ENCODE data around the gene ITGA4. TPM values are rescaled to one million over a fixed set of nuclear protein-coding genes. Genes with fewer than 3 reads are reported as not detected.

ITGA4 gene
- total RNA-seq, 1 experiment from 2014 or later, result 4.6 TPM

GRCh38 chr2:181467966-181468707 is 11.0 kb downstream of the ITGA4 start:
- TF ChIP-seq EZH2 (IDR thresholded peaks at IDR 0.05; ENCODE audit: borderline replicate concordance, low read depth, low read length, poor library complexity, severe bottlenecking) (no peak), CTCF (conservative IDR thresholded peaks at IDR 0.05; ENCODE audit: low read depth, low read length) (no peak)
- DNase-seq (ENCODE audit: low spot score), result no peak
- no TSS peak for BruUV-seq (replicated peaks)
- Histone ChIP-seq H3K27ac (ENCODE audit: low read depth, low read length, poor library complexity, severe bottlenecking) (no peak overlapping the region), H3K9me3 (ENCODE audit: low read depth, low read length, poor library complexity, severe bottlenecking) (no peaks in the 10 kb centered on the region), H3K4me3 (ENCODE audit: low read depth, low read length, poor library complexity, severe bottlenecking) (no peak overlapping the region), H3K4me1 (ENCODE audit: insufficient read depth, low read length, poor library complexity, severe bottlenecking) (peaks cover 8% of the 10 kb centered on the region), H3K27me3 (replicated peaks; ENCODE audit: insufficient read depth, low read depth, low read length, poor library complexity) (no peaks in the 10 kb centered on the region), H3K36me3 (ENCODE audit: insufficient read depth, low read length, poor library complexity, severe bottlenecking) (no peaks in the 10 kb centered on the region)
- ChIA-PET POLR2A (ENCODE audit: low non-redundant PET) (no interaction called here), CTCF (no interaction called here)
- intact Hi-C loops (cut with micrococcal nuclease; ENCODE audit: unreplicated experiment), result loop anchor here (2.0 to 10.0 kb wide), 3 partner anchors 363 to 1876 kb away; no protein-coding TSS in a partner anchor

GRCh38 chr2:181468811-181469210 is 11.6 kb downstream of the ITGA4 start:
- Histone ChIP-seq H3K9me3 (ENCODE audit: low read depth, low read length, poor library complexity, severe bottlenecking) (no peaks in the 10 kb centered on the region), H3K4me3 (ENCODE audit: low read depth, low read length, poor library complexity, severe bottlenecking) (no peak overlapping the region), H3K27me3 (replicated peaks; ENCODE audit: insufficient read depth, low read depth, low read length, poor library complexity) (no peaks in the 10 kb centered on the region), H3K27ac (ENCODE audit: low read depth, low read length, poor library complexity, severe bottlenecking) (no peak overlapping the region), H3K36me3 (ENCODE audit: insufficient read depth, low read length, poor library complexity, severe bottlenecking) (no peaks in the 10 kb centered on the region), H3K4me1 (ENCODE audit: insufficient read depth, low read length, poor library complexity, severe bottlenecking) (peaks cover 8% of the 10 kb centered on the region)
- ChIA-PET CTCF (no interaction called here), POLR2A (ENCODE audit: low non-redundant PET) (no interaction called here)
- no peak for TF ChIP-seq EZH2 (IDR thresholded peaks at IDR 0.05; ENCODE audit: borderline replicate concordance, low read depth, low read length, poor library complexity, severe bottlenecking)
- TF ChIP-seq CTCF (conservative IDR thresholded peaks at IDR 0.05; ENCODE audit: low read depth, low read length), result no peak
- BruUV-seq (replicated peaks), result no TSS peak
- DNase-seq (ENCODE audit: low spot score), result no peak
- intact Hi-C loops (cut with micrococcal nuclease; ENCODE audit: unreplicated experiment), result loop anchor here (5.0 to 10.0 kb wide), 2 partner anchors 1344 to 1877 kb away; no protein-coding TSS in a partner anchor

DNA sequence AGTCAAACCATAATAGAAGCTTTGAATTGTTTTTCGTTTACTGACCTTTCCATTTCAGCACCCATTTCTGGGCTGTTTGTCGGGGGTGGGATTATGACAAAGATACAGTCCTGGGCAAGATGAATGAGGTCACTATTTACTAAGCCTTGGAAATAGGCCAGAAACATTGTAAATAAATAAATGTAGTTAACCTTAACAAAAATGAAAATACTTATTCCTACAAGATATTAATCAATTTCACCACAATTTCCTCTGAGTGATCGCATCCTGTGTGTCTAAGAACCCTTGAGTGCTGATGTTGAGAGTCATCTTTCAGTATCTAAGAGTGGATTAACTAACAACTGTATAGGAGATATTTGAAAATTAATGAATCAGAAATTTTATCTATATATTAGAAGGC is 14.0 kb downstream of the ITGA4 start:
- no peaks in the 10 kb centered on the region for H3K27me3 ChIP-seq (replicated peaks; ENCODE audit: insufficient read depth, low read depth, low read length, poor library complexity)
- BruUV-seq (replicated peaks), result no TSS peak
- POLR2A ChIA-PET (ENCODE audit: low non-redundant PET), result no interaction called here
- H3K36me3 ChIP-seq (ENCODE audit: insufficient read depth, low read length, poor library complexity, severe bottlenecking), result no peaks in the 10 kb centered on the region
- no peak for TF ChIP-seq EZH2 (IDR thresholded peaks at IDR 0.05; ENCODE audit: borderline replicate concordance, low read depth, low read length, poor library complexity, severe bottlenecking)
- no peak for TF ChIP-seq CTCF (conservative IDR thresholded peaks at IDR 0.05; ENCODE audit: low read depth, low read length)
- no peak overlapping the region for H3K4me3 ChIP-seq (ENCODE audit: low read depth, low read length, poor library complexity, severe bottlenecking)
- H3K9me3 ChIP-seq (ENCODE audit: low read depth, low read length, poor library complexity, severe bottlenecking), result no peaks in the 10 kb centered on the region
- H3K27ac ChIP-seq (ENCODE audit: low read depth, low read length, poor library complexity, severe bottlenecking), result no peak overlapping the region
- intact Hi-C loops (cut with micrococcal nuclease; ENCODE audit: unreplicated experiment), result no loop called here
- DNase-seq (ENCODE audit: low spot score), result no peak
- peaks cover 2% of the 10 kb centered on the region for H3K4me1 ChIP-seq (ENCODE audit: insufficient read depth, low read length, poor library complexity, severe bottlenecking)
- CTCF ChIA-PET, result no interaction called here

Data from A673 (cell line).